B cell (primary cell): ENCODE results near the gene ZNF407. TPM values are rescaled to one million over a fixed set of nuclear protein-coding genes. Genes with fewer than 3 reads are reported as not detected.

Source experiments
- ATAC-seq: fragments of 200-7000 bp; cut with Tn5 transposase; one replicate; pipeline ENCODE4 v1.10.0; 2021; ENCODE audit warnings: low read depth, mild to moderate bottlenecking, moderate number of reproducible peaks, moderate library complexity
- CTCF ChIA-PET: fragments of 350-600 bp; sonication (Branson Sonifier 250); formaldehyde crosslinking; loops from one replicate; lab custom pipeline; 2021; ENCODE audit warnings: antibody characterized with exemption, inconsistent platforms; lab: Charles Lee
- POLR2A ChIA-PET: fragments of 350-600 bp; sonication (Branson Sonifier 250); formaldehyde crosslinking; loops from one replicate; lab custom pipeline; 2021; ENCODE audit warnings: antibody characterized with exemption; lab: Charles Lee
- DNase-seq: peaks from one replicate; pipeline ENCODE4 v3.0.0; 2013
- H2AFZ ChIP-seq: 2 replicates; pipeline ENCODE4 v1.6.1; 2012; ENCODE audit warnings: mild to moderate bottlenecking, low read depth, low read length; ENCODE audit not compliant: insufficient read depth, poor library complexity, severe bottlenecking
- H3K27ac ChIP-seq, 2 donors: 1 replicate in 1 of 2; 2 replicates in 1 of 2; pipeline ENCODE4 v1.5.1; 2012 to 2013; ENCODE audit warnings: low read length in 2 of 2, mild to moderate bottlenecking in 2 of 2, moderate library complexity in 1 of 2
- H3K27me3 ChIP-seq, 4 experiments: fragments of 200-600 bp in 1 of 4; sonication (generic) in 1 of 4; replicated peaks in 1 of 4; 1 replicate in 2 of 4; 2 replicates in 2 of 4; pipeline versions ENCODE4 v1.6.1 to v1.7.0; 2013 to 2016; ENCODE audit warnings: low read length in 3 of 4, mild to moderate bottlenecking in 2 of 4, mixed read lengths in 1 of 4, moderate library complexity in 1 of 4; ENCODE audit not compliant: insufficient read depth in 4 of 4, control insufficient read depth in 3 of 4; ENCODE audit errors: control extremely low read depth in 1 of 4
- H3K36me3 ChIP-seq, 2 experiments: replicated peaks in 1 of 2; 1 replicate in 1 of 2; 2 replicates in 1 of 2; pipeline versions ENCODE4 v1.6.1 to v1.7.1; 2013; ENCODE audit warnings: low read length in 1 of 2; ENCODE audit not compliant: insufficient read depth in 2 of 2, control insufficient read depth in 1 of 2; ENCODE audit errors: control extremely low read depth in 1 of 2, extremely low read depth in 1 of 2
- H3K4me1 ChIP-seq, 2 donors: fragments of 200-600 bp in 1 of 2; sonication (generic) in 1 of 2; 1 replicate in 1 of 2; 2 replicates in 1 of 2; pipeline versions ENCODE4 v1.5.1 to v1.6.1; 2013 to 2017; ENCODE audit warnings: low read length in 2 of 2; ENCODE audit not compliant: control insufficient read depth in 2 of 2, insufficient read depth in 2 of 2
- H3K4me2 ChIP-seq: replicated peaks from 2 replicates; pipeline ENCODE3; 2012; ENCODE audit warnings: mild to moderate bottlenecking, low read depth, low read length; ENCODE audit not compliant: poor library complexity, severe bottlenecking
- H3K4me3 ChIP-seq, 5 experiments: fragments of 200-600 bp in 1 of 5; sonication (generic) in 1 of 5; 1 replicate in 3 of 5; 2 replicates in 2 of 5; pipeline versions ENCODE4 v1.5.1 to v1.7.0; 2011 to 2016; ENCODE audit warnings: low read length in 4 of 5, mild to moderate bottlenecking in 4 of 5, low read depth in 2 of 5, control low read depth in 1 of 5, moderate library complexity in 1 of 5; ENCODE audit not compliant: insufficient read depth in 1 of 5; ENCODE audit errors: control extremely low read depth in 1 of 5, extremely low read depth in 1 of 5
- H3K79me2 ChIP-seq: fragments of 200-600 bp; sonication (generic); one replicate; pipeline ENCODE4 v1.6.0; 2016; ENCODE audit warnings: low read length; ENCODE audit not compliant: control insufficient read depth, insufficient read depth
- H3K9ac ChIP-seq: fragments of 200-600 bp; sonication (generic); 2 replicates; pipeline ENCODE4 v1.6.1; 2017; ENCODE audit warnings: mild to moderate bottlenecking, low read length, moderate library complexity
- H3K9me3 ChIP-seq, 3 donors: one replicate each; pipeline versions ENCODE4 v1.6.1 to v1.7.1; 2013; ENCODE audit warnings: low read length in 2 of 3; ENCODE audit not compliant: control insufficient read depth in 2 of 3, insufficient read depth in 1 of 3; ENCODE audit errors: control extremely low read depth in 1 of 3
- H4K20me1 ChIP-seq: 2 replicates; pipeline ENCODE4 v1.6.0; 2012; ENCODE audit warnings: mild to moderate bottlenecking, low read length; ENCODE audit not compliant: insufficient read depth, control insufficient read depth, poor library complexity, severe bottlenecking
- H3K27ac Mint-ChIP-seq: one replicate; pipeline ENCODE4 v1.8.0; 2021; ENCODE audit warnings: mixed read lengths
- H3K27me3 Mint-ChIP-seq: one replicate; pipeline ENCODE4 v1.8.0; 2021; ENCODE audit warnings: mixed read lengths
- H3K4me1 Mint-ChIP-seq: one replicate; pipeline ENCODE4 v1.8.0; 2021; ENCODE audit warnings: mixed read lengths
- H3K4me3 Mint-ChIP-seq: one replicate; pipeline ENCODE4 v1.8.0; 2021; ENCODE audit warnings: mixed read lengths
- H3K9me3 Mint-ChIP-seq: one replicate; pipeline ENCODE4 v1.8.0; 2022; ENCODE audit warnings: mixed read lengths; ENCODE audit not compliant: insufficient read depth
- CTCF ChIP-seq: fragments of 200-600 bp; IDR thresholded peaks from one replicate; pipeline ENCODE4 v1.8.0; 2022; ENCODE audit warnings: antibody characterized with exemption, mild to moderate bottlenecking
- EZH2 ChIP-seq: IDR thresholded peaks from 2 replicates; pipeline ENCODE4 v1.6.1; 2012; ENCODE audit warnings: borderline replicate concordance, low read depth, mild to moderate bottlenecking, moderate library complexity, low read length; ENCODE audit not compliant: insufficient read depth, poor library complexity, severe bottlenecking
- WGBS: methylation state at CpG from one replicate; pipeline ENCODE4 v1.1.5; 2013; ENCODE audit warnings: missing lambda C conversion rate; ENCODE audit not compliant: insufficient coverage; 5-methylcytosine and 5-hydroxymethylcytosine counted together
- intact Hi-C: fragments of 100-400 bp; cut with micrococcal nuclease; formaldehyde crosslinking; loops from one replicate; pipeline ENCODE4 v1.10.0; 2022
- polyA plus RNA-seq: library from polyadenylated mRNA; depleted of rRNA; stranded (reverse); fragments of >200 nt; gene quantifications from 2 replicates; pipeline ENCODE4 v1.2.3, GENCODE V29; 2012
- total RNA-seq, 2 donors: library from RNA; stranded (reverse); fragments of 120-200 nt in 1 of 2; gene quantifications; 1 replicate in 1 of 2; 2 replicates in 1 of 2; pipeline versions ENCODE4 v1.2.3 to v1.2.4, GENCODE V29; 2013 to 2022

The ZNF407 gene
- total and polyA plus RNA-seq, 2 donors (not counting 1 experiment from before 2014, with no cell fraction given) = 4.5 to 37.1 TPM

GRCh38 chr18:74937291-74937690 lies 339.6 kb downstream of the ZNF407 start:
- H3K27me3 Mint-ChIP-seq = no peaks in the 10 kb centered on the region
- Histone ChIP-seq H3K4me2 (no peak overlapping the region), H3K4me3 (no peak overlapping the region), H3K9me3 (no peaks in the 10 kb centered on the region), H3K79me2 (no peaks in the 10 kb centered on the region), H4K20me1 (no peaks in the 10 kb centered on the region), H3K9ac (no peak overlapping the region), H3K27ac (no peak overlapping the region), H3K4me1 (peaks cover 6% of the 10 kb centered on the region in 2 donors), H3K36me3 (no peaks in the 10 kb centered on the region), H2AFZ (no peak overlapping the region), H3K27me3 (no peaks in the 10 kb centered on the region)
- H3K9me3 Mint-ChIP-seq = no peaks in the 10 kb centered on the region
- ChIA-PET CTCF (no interaction called here), POLR2A (no interaction called here)
- DNase-seq = no peak
- no peak overlapping the region for H3K4me3 Mint-ChIP-seq
- WGBS = no CpG with 5 or more reads among the region's 1 CpG
- intact Hi-C loops = no loop called here
- no peak for ATAC-seq
- no peak for TF ChIP-seq EZH2
- TF ChIP-seq CTCF = no peak
- no peak overlapping the region for H3K27ac Mint-ChIP-seq
- peaks cover 12% of the 10 kb centered on the region for H3K4me1 Mint-ChIP-seq

GRCh38 chr18:74940856-74941255 lies 343.2 kb downstream of the ZNF407 start:
- Mint-ChIP-seq H3K4me1 (peaks cover 22% of the 10 kb centered on the region), H3K27me3 (no peaks in the 10 kb centered on the region), H3K27ac (no peak overlapping the region), H3K9me3 (no peaks in the 10 kb centered on the region), H3K4me3 (no peak overlapping the region)
- H3K4me3 ChIP-seq = no peak overlapping the region
- H3K9ac ChIP-seq = no peak overlapping the region
- H3K27ac ChIP-seq = no peak overlapping the region
- H4K20me1 ChIP-seq = no peaks in the 10 kb centered on the region
- intact Hi-C loops = no loop called here
- CTCF ChIA-PET = no interaction called here
- no peaks in the 10 kb centered on the region for H3K36me3 ChIP-seq
- 80% methylated on average over 1 of the region's 5 CpGs for WGBS
- peaks cover 13 to 16% of the 10 kb centered on the region in 2 donors for H3K4me1 ChIP-seq
- DNase-seq = no peak
- H3K9me3 ChIP-seq = no peaks in the 10 kb centered on the region
- H3K27me3 ChIP-seq = no peaks in the 10 kb centered on the region
- TF ChIP-seq EZH2 (no peak), CTCF (no peak)
- no peak for ATAC-seq
- H3K4me2 ChIP-seq = no peak overlapping the region
- POLR2A ChIA-PET = no interaction called here
- H3K79me2 ChIP-seq = no peaks in the 10 kb centered on the region
- H2AFZ ChIP-seq = no peak overlapping the region
